Activated naive CD8-positive, alpha-beta T cell (primary cell): ENCODE data around the gene PARP3.

Source experiments
- H3K27ac Mint-ChIP-seq: one replicate; pipeline ENCODE4 v1.8.0; 2021; ENCODE audit warnings: mixed read lengths
- H3K27me3 Mint-ChIP-seq: one replicate; pipeline ENCODE4 v1.8.0; 2021; ENCODE audit warnings: mixed read lengths
- H3K36me3 Mint-ChIP-seq: one replicate; pipeline ENCODE4 v1.8.0; 2021; ENCODE audit warnings: mixed read lengths
- H3K4me1 Mint-ChIP-seq: one replicate; pipeline ENCODE4 v1.8.0; 2021; ENCODE audit warnings: low read depth, mixed read lengths
- H3K4me3 Mint-ChIP-seq: one replicate; pipeline ENCODE4 v1.8.0; 2021; ENCODE audit warnings: mild to moderate bottlenecking, mixed read lengths
- H3K9me3 Mint-ChIP-seq: one replicate; pipeline ENCODE4 v1.8.0; 2021; ENCODE audit warnings: low read depth, mixed read lengths

Gene PARP3

DNA sequence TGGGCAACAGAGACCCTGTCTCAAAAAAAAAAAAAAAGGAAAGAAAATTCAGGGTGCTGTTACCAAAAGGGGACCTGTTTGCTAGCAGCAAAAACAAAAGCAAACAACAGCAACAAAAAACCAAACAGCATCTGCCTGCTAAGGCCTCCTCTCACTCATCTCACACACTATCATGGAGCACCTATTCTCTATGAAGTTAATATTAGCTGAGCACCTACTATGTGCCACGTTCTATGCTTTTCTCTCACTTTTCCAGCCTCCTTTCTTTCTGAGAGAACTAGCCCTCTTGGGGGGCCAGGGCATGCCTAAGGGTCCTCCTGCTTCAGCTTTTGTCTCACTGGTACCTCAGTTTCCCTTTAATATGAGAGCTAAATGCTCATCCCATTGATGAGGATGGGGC is 12.6 kb downstream of the PARP3 start:
- Mint-ChIP-seq H3K9me3 (no peaks in the 10 kb centered on the region), H3K4me3 (no peak overlapping the region)

GRCh38 chr3:51955175-51955892 is 13.2 kb downstream of the PARP3 start, which contains the start of gene GPR62:
Gene GPR62 (plus strand): TSS chr3:51955381. CDS start chr3:51955653, 272 bp downstream.
- no peaks in the 10 kb centered on the region for H3K9me3 Mint-ChIP-seq
- H3K36me3 Mint-ChIP-seq = peaks cover 3% of the 10 kb centered on the region
- no peak within 1 kb of the TSS for H3K27ac Mint-ChIP-seq
- H3K4me1 Mint-ChIP-seq = peaks cover 6% of the 10 kb centered on the region
- H3K27me3 Mint-ChIP-seq = peaks cover 6% of the 10 kb centered on the region
- H3K4me3 Mint-ChIP-seq = peak within 1 kb of the TSS; percentile 31

More for the DNA sequence above, 12.6 kb downstream of the PARP3 start:
- Mint-ChIP-seq H3K36me3 (peaks cover 3% of the 10 kb centered on the region), H3K4me1 (peaks cover 6% of the 10 kb centered on the region), H3K27me3 (peaks cover 6% of the 10 kb centered on the region), H3K27ac (no peak overlapping the region)

DNA sequence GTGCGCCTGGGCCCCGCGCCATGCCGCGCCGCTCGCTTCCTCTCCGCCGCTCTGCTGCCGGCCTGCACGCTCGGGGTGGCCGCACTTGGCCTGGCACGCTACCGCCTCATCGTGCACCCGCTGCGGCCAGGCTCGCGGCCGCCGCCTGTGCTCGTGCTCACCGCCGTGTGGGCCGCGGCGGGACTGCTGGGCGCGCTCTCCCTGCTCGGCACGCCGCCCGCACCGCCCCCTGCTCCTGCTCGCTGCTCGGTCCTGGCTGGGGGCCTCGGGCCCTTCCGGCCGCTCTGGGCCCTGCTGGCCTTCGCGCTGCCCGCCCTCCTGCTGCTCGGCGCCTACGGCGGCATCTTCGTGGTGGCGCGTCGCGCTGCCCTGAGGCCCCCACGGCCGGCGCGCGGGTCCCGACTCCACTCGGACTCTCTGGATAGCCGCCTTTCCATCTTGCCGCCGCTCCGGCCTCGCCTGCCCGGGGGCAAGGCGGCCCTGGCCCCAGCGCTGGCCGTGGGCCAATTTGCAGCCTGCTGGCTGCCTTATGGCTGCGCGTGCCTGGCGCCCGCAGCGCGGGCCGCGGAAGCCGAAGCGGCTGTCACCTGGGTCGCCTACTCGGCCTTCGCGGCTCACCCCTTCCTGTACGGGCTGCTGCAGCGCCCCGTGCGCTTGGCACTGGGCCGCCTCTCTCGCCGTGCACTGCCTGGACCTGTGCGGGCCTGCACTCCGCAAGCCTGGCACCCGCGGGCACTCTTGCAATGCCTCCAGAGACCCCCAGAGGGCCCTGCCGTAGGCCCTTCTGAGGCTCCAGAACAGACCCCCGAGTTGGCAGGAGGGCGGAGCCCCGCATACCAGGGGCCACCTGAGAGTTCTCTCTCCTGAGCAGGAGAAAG is 14.0 kb downstream of the PARP3 start:
- Mint-ChIP-seq H3K9me3 (no peaks in the 10 kb centered on the region), H3K4me3 (no peak overlapping the region), H3K27ac (no peak overlapping the region)

GRCh38 chr3:51957520-51958205 is 15.5 kb downstream of the PARP3 start:
- Mint-ChIP-seq H3K4me1 (peaks cover 6% of the 10 kb centered on the region), H3K27me3 (peaks cover 6% of the 10 kb centered on the region), H3K36me3 (peaks cover 3% of the 10 kb centered on the region), H3K4me3 (no peak overlapping the region), H3K27ac (no peak overlapping the region), H3K9me3 (no peaks in the 10 kb centered on the region)

More for the DNA sequence above, 14.0 kb downstream of the PARP3 start:
- Mint-ChIP-seq H3K36me3 (peaks cover 3% of the 10 kb centered on the region), H3K4me1 (peaks cover 6% of the 10 kb centered on the region), H3K27me3 (peaks cover 6% of the 10 kb centered on the region)

- Mint-ChIP-seq H3K36me3 (peaks cover 3% of the 10 kb centered on the region), H3K4me3 (no peak overlapping the region), H3K9me3 (no peaks in the 10 kb centered on the region), H3K4me1 (peaks cover 6% of the 10 kb centered on the region), H3K27me3 (peaks cover 5% of the 10 kb centered on the region), H3K27ac (no peak overlapping the region)
Observed at GRCh38 chr3:51958603-51959521, 16.7 kb downstream of the PARP3 start.

DNA sequence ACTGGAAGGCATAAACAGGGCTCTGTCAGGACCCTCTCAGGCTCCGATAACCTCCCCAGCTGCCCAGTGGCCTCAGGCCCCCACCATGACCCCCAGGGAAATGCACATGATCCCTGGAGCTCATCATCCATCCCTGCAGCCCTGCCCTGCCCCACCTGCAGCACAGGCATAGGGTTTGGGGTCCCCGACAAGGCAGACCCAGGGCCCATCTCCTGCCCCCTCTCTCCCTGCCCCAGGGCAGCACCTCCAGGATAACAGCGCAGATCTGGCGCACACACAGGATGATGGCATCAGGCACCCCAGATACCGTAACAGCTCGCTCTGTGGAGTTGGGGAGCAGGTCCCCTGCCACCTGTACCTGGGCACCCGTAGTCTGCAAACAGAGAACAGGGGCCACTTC is 17.5 kb downstream of the PARP3 start:
- Mint-ChIP-seq H3K27ac (no peak overlapping the region), H3K9me3 (no peaks in the 10 kb centered on the region), H3K36me3 (peaks cover 3% of the 10 kb centered on the region), H3K4me3 (no peak overlapping the region), H3K27me3 (peaks cover 3% of the 10 kb centered on the region), H3K4me1 (peaks cover 7% of the 10 kb centered on the region)

- Mint-ChIP-seq H3K4me3 (no peak overlapping the region), H3K27ac (no peak overlapping the region), H3K27me3 (peaks cover 3% of the 10 kb centered on the region), H3K36me3 (peaks cover 5% of the 10 kb centered on the region), H3K4me1 (peaks cover 7% of the 10 kb centered on the region), H3K9me3 (no peaks in the 10 kb centered on the region)
Observed at GRCh38 chr3:51960386-51960785, 18.2 kb downstream of the PARP3 start.

DNA sequence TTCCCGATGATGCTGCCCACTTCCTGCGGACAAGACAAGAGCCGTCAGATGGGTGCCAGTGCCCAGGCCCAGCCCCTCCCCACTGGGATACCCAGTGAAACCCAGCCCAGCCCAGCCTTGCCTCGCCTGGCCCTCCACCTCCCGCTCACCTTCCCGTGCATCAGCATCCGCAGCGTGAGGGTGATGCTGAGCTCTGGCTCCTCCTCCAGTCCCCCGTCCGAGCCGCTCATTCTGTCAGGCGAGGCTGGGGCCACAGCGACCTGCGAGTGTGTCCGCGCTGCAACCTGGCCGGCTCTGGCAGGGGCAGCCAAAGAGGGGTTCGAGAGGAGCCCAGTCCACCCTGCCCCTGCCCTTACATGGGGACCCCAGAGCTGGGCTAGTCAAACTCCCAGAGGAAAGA is 18.8 kb downstream of the PARP3 start:
- peaks cover 5% of the 10 kb centered on the region for H3K36me3 Mint-ChIP-seq
- H3K9me3 Mint-ChIP-seq = no peaks in the 10 kb centered on the region
- H3K27ac Mint-ChIP-seq = no peak overlapping the region
- peaks cover 3% of the 10 kb centered on the region for H3K27me3 Mint-ChIP-seq
- H3K4me1 Mint-ChIP-seq = peaks cover 9% of the 10 kb centered on the region
- H3K4me3 Mint-ChIP-seq = no peak overlapping the region

GRCh38 chr3:51961602-51962569 is 19.7 kb downstream of the PARP3 start:
- H3K27ac Mint-ChIP-seq = no peak overlapping the region
- H3K4me3 Mint-ChIP-seq = no peak overlapping the region
- peaks cover under 1% of the 10 kb centered on the region for H3K27me3 Mint-ChIP-seq
- H3K4me1 Mint-ChIP-seq = peaks cover 7% of the 10 kb centered on the region
- H3K36me3 Mint-ChIP-seq = peaks cover 5% of the 10 kb centered on the region
- H3K9me3 Mint-ChIP-seq = no peaks in the 10 kb centered on the region

- H3K36me3 Mint-ChIP-seq = peaks cover 5% of the 10 kb centered on the region
- H3K4me3 Mint-ChIP-seq = no peak overlapping the region
- no peaks in the 10 kb centered on the region for H3K27me3 Mint-ChIP-seq
Observed at GRCh38 chr3:51962854-51963530, 20.8 kb downstream of the PARP3 start.

DNA sequence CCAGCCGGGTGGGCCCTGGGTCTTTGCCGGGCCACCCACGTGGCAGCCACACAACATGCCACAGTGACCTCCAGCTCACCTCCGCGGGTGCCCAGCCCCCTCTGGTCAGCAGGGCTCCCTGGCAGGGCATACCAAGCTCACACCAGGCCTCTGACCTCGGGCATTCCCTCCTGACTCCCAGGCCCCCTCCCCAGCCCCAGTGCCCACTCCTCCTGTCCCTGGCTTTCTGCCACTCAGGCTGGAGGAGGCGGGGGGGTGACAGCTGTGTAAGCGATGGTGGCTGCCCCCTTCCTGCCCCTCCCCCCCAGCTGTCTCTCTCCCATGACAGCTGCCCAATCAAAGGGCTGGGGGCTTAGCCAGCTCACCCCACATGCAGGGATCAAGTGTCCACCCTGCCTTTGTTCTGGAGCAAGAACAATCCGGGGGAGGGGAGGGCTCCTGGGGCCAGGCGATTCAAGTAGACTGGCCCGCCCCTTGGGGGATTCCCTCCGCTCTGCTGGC is 21.8 kb downstream of the PARP3 start:
- Mint-ChIP-seq H3K27me3 (no peaks in the 10 kb centered on the region), H3K9me3 (no peaks in the 10 kb centered on the region), H3K36me3 (peaks cover 3% of the 10 kb centered on the region), H3K27ac (no peak overlapping the region), H3K4me3 (no peak overlapping the region), H3K4me1 (peaks cover 12% of the 10 kb centered on the region)

More at GRCh38 chr3:51962854-51963530, 20.8 kb downstream of the PARP3 start:
- Mint-ChIP-seq H3K4me1 (peaks cover 8% of the 10 kb centered on the region), H3K27ac (no peak overlapping the region), H3K9me3 (no peaks in the 10 kb centered on the region)

GRCh38 chr3:51964521-51964920 is 22.4 kb downstream of the PARP3 start:
- H3K4me3 Mint-ChIP-seq = no peak overlapping the region
- no peak overlapping the region for H3K27ac Mint-ChIP-seq
- peaks cover 14% of the 10 kb centered on the region for H3K4me1 Mint-ChIP-seq
- peaks cover 5% of the 10 kb centered on the region for H3K36me3 Mint-ChIP-seq
- no peaks in the 10 kb centered on the region for H3K9me3 Mint-ChIP-seq
- no peaks in the 10 kb centered on the region for H3K27me3 Mint-ChIP-seq

- Mint-ChIP-seq H3K9me3 (no peaks in the 10 kb centered on the region), H3K27ac (no peak overlapping the region), H3K27me3 (no peaks in the 10 kb centered on the region), H3K4me3 (peak overlapping the region; percentile 52), H3K4me1 (peaks cover 16% of the 10 kb centered on the region), H3K36me3 (peaks cover 5% of the 10 kb centered on the region)
Observed at GRCh38 chr3:51966016-51966415, 23.9 kb downstream of the PARP3 start.
